ENCODE results near the gene CFAP100. TPM values are rescaled to one million over a fixed set of nuclear protein-coding genes. Genes with fewer than 3 reads are reported as not detected.

CFAP100 gene
- total RNA-seq, 1 experiment from 2014 or later, result not detected

- RAD21 ChIA-PET (ENCODE audit: low non-redundant PET in 1 of 2, low total read pairs in 2 of 2, uncharacterized antibody in 2 of 2, unreplicated experiment in 2 of 2), result no interaction called here
- DNase-seq (ENCODE audit: low read depth, low spot score), result peak; percentile 12
- 0 out of 2 replicates have a peak overlapping the region, but pooled peaks have one; percentile 5 for H3K4me2 ChIP-seq (ENCODE audit: low read length)
- H3K9me2 ChIP-seq (ENCODE audit: insufficient read depth), result no peaks in the 10 kb centered on the region
- H3K27me3 ChIP-seq (ENCODE audit: insufficient read depth, low read length), result no peaks in the 10 kb centered on the region
- TF ChIP-seq ZFX (IDR thresholded peaks at IDR 0.05), result no peak
- TF ChIP-seq, protein P1, sequence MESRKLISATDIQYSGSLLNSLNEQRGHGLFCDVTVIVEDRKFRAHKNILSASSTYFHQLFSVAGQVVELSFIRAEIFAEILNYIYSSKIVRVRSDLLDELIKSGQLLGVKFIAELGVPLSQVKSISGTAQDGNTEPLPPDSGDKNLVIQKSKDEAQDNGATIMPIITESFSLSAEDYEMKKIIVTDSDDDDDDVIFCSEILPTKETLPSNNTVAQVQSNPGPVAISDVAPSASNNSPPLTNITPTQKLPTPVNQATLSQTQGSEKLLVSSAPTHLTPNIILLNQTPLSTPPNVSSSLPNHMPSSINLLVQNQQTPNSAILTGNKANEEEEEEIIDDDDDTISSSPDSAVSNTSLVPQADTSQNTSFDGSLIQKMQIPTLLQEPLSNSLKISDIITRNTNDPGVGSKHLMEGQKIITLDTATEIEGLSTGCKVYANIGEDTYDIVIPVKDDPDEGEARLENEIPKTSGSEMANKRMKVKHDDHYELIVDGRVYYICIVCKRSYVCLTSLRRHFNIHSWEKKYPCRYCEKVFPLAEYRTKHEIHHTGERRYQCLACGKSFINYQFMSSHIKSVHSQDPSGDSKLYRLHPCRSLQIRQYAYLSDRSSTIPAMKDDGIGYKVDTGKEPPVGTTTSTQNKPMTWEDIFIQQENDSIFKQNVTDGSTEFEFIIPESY (IDR thresholded peaks at IDR 0.05; ENCODE audit: extremely low read depth, insufficient replicate concordance, low read length), result no peak
- no peak for TF ChIP-seq SIN3A (IDR thresholded peaks at IDR 0.05; ENCODE audit: low read depth)
- TF ChIP-seq SP1 (IDR thresholded peaks at IDR 0.05; ENCODE audit: low read depth), result no peak
- no peak for TF ChIP-seq ELF1 (IDR thresholded peaks at IDR 0.05; ENCODE audit: borderline replicate concordance, low read depth)
- TF ChIP-seq EZH2 (IDR thresholded peaks at IDR 0.05), result no peak
- no peak; the same call in 1 of the 2 replicates for TF ChIP-seq FOSL1 (IDR thresholded peaks at IDR 0.05; ENCODE audit: low read depth)
- no peak for TF ChIP-seq SRF (IDR thresholded peaks at IDR 0.05; ENCODE audit: low read depth)
- no peak for TF ChIP-seq MAX (IDR thresholded peaks at IDR 0.05)
- TF ChIP-seq EZH2phosphoT487 (IDR thresholded peaks at IDR 0.05; ENCODE audit: borderline replicate concordance), result no peak
- TF ChIP-seq YY1 (IDR thresholded peaks at IDR 0.05; ENCODE audit: extremely low read depth, insufficient replicate concordance, low read depth, low read length), result no peak
- intact Hi-C loops (cut with micrococcal nuclease), result loop anchor here (10.0 kb wide), 1 partner anchor 218 kb away; no protein-coding TSS in a partner anchor
- no peak overlapping the region for H3K27ac ChIP-seq (ENCODE audit: low read depth, low read length)
- CTCF ChIA-PET, result no interaction called here
- no peaks in the 10 kb centered on the region for H3K9me3 ChIP-seq (ENCODE audit: control insufficient read depth in 1 of 2, insufficient read depth in 1 of 2, low read depth in 1 of 2, low read length in 2 of 2)
- 0 out of 2 replicates have a peak, but pooled peaks cover 6% of the 10 kb centered on the region for H4K20me1 ChIP-seq (ENCODE audit: insufficient read depth)
- H3K9ac ChIP-seq (ENCODE audit: low read length), result no peak overlapping the region
- no peak overlapping the region for H2AFZ ChIP-seq (ENCODE audit: low read depth, low read length, poor library complexity, severe bottlenecking)
- ATAC-seq, result no peak
- POLR2A ChIA-PET, result no interaction called here
- BruUV-seq (replicated peaks), result no TSS peak
- peaks cover 12 to 35% of the 10 kb centered on the region in 2 experiments for H3K4me1 ChIP-seq (ENCODE audit: control insufficient read depth in 1 of 2, insufficient read depth in 2 of 2, low read length in 2 of 2)
- no peak overlapping the region for H3K4me3 ChIP-seq (replicated peaks in 1 of 2; ENCODE audit: low read depth in 1 of 2, low read length in 2 of 2)
- H3K36me3 ChIP-seq (ENCODE audit: control insufficient read depth in 1 of 2, insufficient read depth in 2 of 2, low read length in 2 of 2), result peaks cover 35 to 40% of the 10 kb centered on the region in 2 experiments
- peaks cover 75% of the 10 kb centered on the region for H3K79me2 ChIP-seq (ENCODE audit: insufficient read depth, low read length)
These were observed 77.7 kb downstream of the CFAP100 start for GRCh38 chr3:126472277-126473006.
